SIG-M5 treated with dmso at 0.1 percent for 504 hours (cell line): ENCODE data around the gene KLK14.
A peak's percentile ranks its signal among the peaks of the same experiment; 100 is the strongest.

Experiments
- DNase-seq: peaks from one replicate; lab custom pipeline; 2025; ENCODE audit not compliant: unreplicated experiment; lab: John Stamatoyannopoulos, UW

KLK14 gene

DNA sequence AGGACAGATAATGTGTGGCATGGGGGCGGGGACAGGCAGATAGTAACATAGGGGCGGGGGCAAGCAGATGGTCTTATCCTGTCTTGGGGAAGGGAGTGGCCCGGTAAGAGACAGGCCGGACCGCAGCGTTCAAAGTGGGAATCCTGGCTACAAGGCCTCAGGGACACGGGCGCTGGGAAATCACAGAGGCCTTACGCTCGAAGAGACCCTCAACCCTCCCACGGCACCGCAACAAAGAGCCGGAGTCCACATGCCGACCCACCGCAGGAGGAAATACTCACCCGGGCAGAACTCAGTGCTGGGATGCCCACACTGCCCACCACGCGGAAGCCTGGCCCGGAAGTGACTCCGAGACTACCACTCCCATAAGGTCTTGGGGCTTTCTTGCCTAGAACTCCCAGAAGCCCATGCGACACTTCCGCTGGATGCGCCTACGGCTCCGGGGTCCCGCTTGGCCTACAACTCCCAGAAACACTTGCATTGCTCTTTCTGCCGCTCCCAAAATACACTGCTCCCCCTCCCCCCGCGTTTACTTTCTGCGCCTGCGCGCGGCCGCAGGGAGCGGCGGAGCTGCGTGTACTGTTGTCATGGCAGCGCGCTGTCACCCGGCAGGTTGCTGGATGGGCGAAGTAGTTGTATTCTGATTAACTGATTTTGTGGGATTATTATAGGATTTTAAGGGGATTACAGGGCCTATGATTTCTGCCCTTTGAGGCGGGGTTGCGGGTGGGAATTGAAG is 25.5 kb upstream of the KLK14 start, which contains the start of gene CTU1:
TSS of gene CTU1 (minus strand) at position 344 of the 739 bp plus-strand sequence. CDS start 3,840 bp downstream, outside the sequence.
- peak; percentile 99 for DNase-seq

DNA sequence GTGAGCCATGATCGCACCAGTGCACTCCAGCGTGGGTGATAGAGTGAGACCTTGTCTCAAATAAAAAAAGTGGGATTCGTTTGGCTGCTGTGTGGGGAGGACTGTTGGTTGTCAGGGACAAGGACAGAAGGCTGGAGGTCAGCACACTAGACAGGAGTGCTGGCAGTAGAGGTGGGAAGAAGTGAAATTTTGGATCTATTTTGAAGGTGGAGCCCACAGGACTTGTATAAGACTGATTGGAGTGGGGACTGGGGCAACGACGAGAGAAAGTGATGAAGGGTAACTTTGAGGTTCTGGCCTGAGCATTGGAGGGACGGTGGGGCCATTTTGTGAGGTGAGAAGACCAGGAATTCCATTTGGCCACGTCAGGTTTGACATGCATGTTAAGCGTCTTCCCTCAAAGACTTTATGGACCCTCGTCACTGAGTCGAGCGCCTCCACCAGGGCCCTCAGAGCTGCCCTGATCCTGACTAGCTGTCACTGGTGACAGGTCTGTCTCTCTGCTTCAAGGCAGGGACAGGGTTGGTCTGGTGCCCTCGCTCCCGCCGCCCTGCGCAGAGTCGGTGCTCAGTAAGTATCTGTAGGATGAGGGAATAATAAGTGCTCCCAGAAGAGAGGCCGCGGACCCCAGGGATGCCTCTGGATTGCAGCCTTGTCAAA is 24.8 kb upstream of the KLK14 start:
- no peak for DNase-seq

- no peak for DNase-seq
Measured at GRCh38 chr19:51103926-51104341, 21.2 kb upstream of the KLK14 start.

GRCh38 chr19:51102991-51103390 is 20.3 kb upstream of the KLK14 start:
- DNase-seq, result no peak

GRCh38 chr19:51101171-51101865 is 18.6 kb upstream of the KLK14 start:
- no peak for DNase-seq

DNA sequence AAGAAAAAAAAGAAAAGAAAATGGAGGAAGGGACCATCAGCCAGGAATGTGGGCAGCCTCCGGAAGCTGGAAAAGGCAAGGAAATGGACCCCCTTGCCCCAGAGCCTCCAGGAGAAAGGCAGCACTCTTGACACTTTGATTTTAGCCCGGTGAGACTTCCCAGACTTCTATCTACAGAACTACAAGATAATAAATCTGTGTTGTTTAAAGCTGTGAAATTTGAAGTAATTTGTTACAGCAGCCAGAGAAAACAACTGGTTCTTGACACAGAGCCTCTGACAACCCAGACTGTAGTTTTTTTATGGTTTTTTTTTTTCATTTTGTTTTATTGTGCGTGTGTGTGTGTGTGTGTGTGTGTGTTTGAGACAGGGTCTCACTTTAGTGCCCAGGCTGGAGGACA is 17.9 kb upstream of the KLK14 start:
- no peak for DNase-seq

- DNase-seq, result no peak
Measured at GRCh38 chr19:51099047-51099382, 16.3 kb upstream of the KLK14 start.

- no peak for DNase-seq
Measured at GRCh38 chr19:51098365-51099046, 15.8 kb upstream of the KLK14 start.

- no peak for DNase-seq
Measured at GRCh38 chr19:51097796-51098195, 15.1 kb upstream of the KLK14 start.

GRCh38 chr19:51097166-51097738 is 14.6 kb upstream of the KLK14 start:
- peak; percentile 19 for DNase-seq

- peak; percentile 12 for DNase-seq
Measured at GRCh38 chr19:51096473-51097165, 13.9 kb upstream of the KLK14 start.

DNA sequence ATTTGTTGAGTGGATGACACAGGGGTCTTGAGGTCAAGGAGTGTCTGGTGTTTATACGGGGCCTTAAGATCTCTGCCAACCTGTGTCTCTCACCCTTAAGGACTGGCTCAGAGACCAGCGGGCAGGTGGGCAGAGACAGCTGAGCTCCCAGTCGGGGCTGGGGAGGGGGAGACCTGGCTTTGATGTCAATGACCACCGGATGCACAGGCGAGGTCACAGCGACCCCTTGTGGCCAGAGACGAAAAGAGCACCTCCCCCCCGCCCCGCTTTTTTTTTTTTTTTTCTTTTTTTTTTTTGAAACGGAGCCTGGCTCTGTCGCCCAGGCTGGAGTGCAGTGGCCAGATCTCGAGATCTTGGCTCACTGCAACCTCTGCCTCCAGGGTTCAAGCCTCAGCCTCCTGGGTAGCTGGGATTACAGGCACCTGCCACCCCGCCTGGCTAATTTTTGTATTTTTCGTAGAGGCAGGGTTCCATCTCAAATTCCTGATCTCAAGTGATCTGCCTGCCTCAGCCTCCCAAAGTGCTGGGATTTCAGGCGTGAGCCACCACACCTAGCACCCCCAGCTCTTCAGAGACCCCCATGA is 12.1 kb upstream of the KLK14 start:
- DNase-seq, result no peak

DNA sequence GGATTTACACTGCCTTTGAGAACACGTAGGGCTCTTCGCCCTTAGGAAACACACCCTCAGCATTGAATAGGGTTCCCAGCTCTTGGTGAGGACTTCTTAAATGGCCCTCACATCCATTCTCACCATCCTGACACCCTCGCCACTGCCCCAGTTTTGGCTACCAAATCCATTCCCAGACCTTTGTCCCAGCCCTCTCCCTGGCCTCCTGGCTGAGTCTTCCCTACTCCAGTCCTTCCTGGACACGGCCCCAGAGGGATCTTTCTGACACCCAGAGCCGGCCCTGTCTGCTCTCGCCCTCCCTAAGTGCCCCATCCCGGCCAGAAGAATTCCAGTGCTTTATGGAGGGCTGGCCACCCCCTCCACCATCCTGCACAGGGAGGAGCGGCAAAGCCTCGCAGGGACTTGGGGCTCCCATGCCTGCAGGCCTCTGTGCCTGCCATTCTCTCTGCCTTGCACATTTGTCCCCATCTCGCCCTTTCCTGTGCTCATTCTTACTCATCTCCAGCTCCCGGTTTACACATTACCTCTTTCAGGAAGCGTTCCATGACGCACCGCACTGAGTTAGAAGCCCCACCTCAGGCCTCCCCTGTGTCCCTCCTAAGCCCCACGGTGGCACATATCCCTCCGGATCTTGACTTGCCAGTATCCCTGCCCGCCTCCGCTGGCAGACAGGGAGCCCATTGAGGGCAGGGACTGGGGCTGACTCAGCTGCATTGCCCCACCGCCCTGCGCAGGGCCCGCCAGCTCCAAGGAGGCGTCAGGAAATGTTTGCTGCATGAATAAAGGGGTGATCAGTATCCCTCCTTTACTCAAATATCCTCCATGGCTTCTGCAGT is 11.0 kb upstream of the KLK14 start:
- no peak for DNase-seq

GRCh38 chr19:51093101-51093500 is 10.4 kb upstream of the KLK14 start:
- DNase-seq, result no peak

DNA sequence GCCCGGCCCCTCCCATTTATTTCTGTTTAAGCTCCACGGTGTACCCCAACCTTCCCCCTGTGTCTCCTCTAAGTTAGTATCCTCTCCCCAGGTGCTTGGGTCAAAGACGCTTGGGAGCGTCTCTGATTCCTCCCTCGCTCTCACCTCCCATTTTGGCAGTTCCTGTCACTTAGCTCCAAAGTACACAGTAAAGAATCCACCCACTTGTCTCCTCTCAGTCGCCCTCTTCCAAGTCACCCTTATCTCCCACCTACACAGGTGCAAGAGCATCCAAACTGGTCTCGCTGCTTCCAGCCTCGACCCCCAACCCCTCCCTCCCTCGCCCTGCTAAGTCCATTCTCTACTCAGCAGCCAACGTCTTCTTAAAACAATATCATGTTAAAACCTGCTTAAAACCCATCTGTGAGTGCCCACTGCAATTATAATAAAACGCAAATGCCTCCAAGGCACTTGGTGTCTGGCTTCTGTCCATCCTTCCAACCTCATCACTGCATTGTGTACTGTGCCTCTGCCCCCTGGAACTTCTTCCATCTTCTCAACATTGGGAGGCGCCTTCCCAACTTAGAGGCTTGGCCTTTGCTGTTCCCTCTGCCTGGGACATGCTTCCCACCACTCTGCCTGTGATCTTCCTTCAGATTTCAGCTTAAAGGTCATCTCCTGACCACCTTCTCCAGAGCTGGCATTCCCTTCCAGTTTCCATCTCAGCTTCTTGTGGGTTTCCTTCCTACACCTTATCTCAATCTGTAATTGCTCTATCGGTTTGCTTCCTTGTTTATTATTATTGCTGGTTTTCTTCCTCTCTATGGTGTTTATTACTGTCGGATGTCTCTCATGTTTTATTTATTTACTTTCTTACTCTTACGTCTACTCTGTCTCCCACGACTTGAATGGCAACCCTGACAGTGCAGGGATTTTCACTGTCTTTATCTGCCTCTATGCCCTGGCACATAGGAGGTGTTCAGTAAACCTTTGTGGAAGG is 9.5 kb upstream of the KLK14 start:
- no peak for DNase-seq

- no peak for DNase-seq
Measured at GRCh38 chr19:51091126-51091525, 8.4 kb upstream of the KLK14 start.

DNA sequence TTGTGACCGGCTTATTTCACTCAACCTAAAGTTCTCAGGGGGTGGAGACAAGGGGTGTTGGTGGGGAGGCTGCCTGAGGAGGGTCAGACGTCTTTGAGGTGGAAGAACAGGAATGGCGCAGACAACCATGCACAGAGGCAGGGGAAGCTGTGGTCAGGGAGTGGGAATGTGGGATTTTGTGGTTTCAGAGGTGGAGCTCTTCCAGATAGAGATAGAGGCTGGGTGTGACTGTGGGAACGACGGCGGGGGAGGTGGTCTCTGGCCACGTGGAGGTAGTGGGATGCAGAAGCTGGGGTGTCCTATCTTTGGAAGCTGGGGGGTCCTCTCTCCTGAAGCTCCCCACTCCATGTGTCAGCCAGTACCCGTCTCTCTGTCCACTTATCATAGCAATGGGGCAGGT is 7.8 kb upstream of the KLK14 start:
- no peak for DNase-seq

GRCh38 chr19:51089786-51090185 is 7.1 kb upstream of the KLK14 start:
- DNase-seq, result no peak
